SK-N-SH (cell line): ENCODE measurements around the gene PCP2. TPM values are rescaled to one million over a fixed set of nuclear protein-coding genes. Genes with fewer than 3 reads are reported as not detected.

Experiments
- CTCF ChIA-PET: fragments of 300-600, 350-600 bp; formaldehyde crosslinking; extraction: SDS; loops from one replicate; lab custom pipeline; 2021; lab: Yijun Ruan, JAX
- POLR2A ChIA-PET: fragments of 350-600 bp; sonication (Branson Sonifier 250); formaldehyde crosslinking; extraction: SDS; loops from one replicate; lab custom pipeline; 2020; ENCODE audit warnings: antibody characterized with exemption, inconsistent platforms; lab: Yijun Ruan, JAX
- DNase-seq: peaks from one replicate; pipeline ENCODE4 v3.0.0; 2012
- H2AFZ ChIP-seq: fragments of 200-600 bp; sonication (generic); 2 replicates; pipeline ENCODE4 v1.8.1; 2016; ENCODE audit warnings: antibody characterized with exemption, mild to moderate bottlenecking, low read depth
- H3F3A ChIP-seq: fragments of 200-600 bp; sonication (generic); replicated peaks from 2 replicates; pipeline ENCODE3; 2016; ENCODE audit warnings: antibody characterized with exemption, mild to moderate bottlenecking; ENCODE audit not compliant: insufficient read depth
- H3K27ac ChIP-seq, 2 experiments: fragments of 200-500 bp in 1 of 2; fragments of 200-600 bp in 1 of 2; sonication (Bioruptor generic) in 1 of 2; sonication (generic), shearing (Covaris generic) in 1 of 2; 2 replicates each; pipeline versions ENCODE4 v1.5.1 to v1.6.1; 2014 to 2016; ENCODE audit warnings: low read depth in 2 of 2, inconsistent platforms in 1 of 2, low read length in 1 of 2, mild to moderate bottlenecking in 1 of 2, mixed read lengths in 1 of 2
- H3K27me3 ChIP-seq: fragments of 200-600 bp; sonication (generic), shearing (Covaris generic); 2 replicates; pipeline ENCODE4 v1.6.1; 2016; ENCODE audit warnings: mixed run types; ENCODE audit not compliant: insufficient read depth
- H3K36me3 ChIP-seq, 2 experiments: fragments of 200-500 bp in 1 of 2; fragments of 200-600 bp in 1 of 2; sonication (Bioruptor generic) in 1 of 2; sonication (generic) in 1 of 2; replicated peaks in 1 of 2; 2 replicates each; pipeline versions ENCODE3 to v1.5.1; 2014 to 2016; ENCODE audit warnings: low read length in 1 of 2, mild to moderate bottlenecking in 1 of 2; ENCODE audit not compliant: insufficient read depth in 2 of 2, control insufficient read depth in 1 of 2
- H3K4me1 ChIP-seq, 2 experiments: fragments of 200-500 bp in 1 of 2; fragments of 200-600 bp in 1 of 2; sonication (Bioruptor generic) in 1 of 2; sonication (generic), shearing (Covaris generic) in 1 of 2; 2 replicates each; pipeline versions ENCODE4 v1.5.1 to v1.6.1; 2014 to 2016; ENCODE audit warnings: low read depth in 1 of 2, low read length in 1 of 2, mixed run types in 1 of 2; ENCODE audit not compliant: insufficient read depth in 2 of 2, control insufficient read depth in 1 of 2
- H3K4me2 ChIP-seq: fragments of 200-600 bp; sonication (generic), shearing (Covaris generic); 2 replicates; pipeline ENCODE4 v1.6.1; 2017; ENCODE audit warnings: mixed run types
- H3K4me3 ChIP-seq, 2 experiments: fragments of 200-500 bp in 1 of 2; fragments of 200-600 bp in 1 of 2; sonication (Bioruptor generic) in 1 of 2; sonication (generic), shearing (Covaris generic) in 1 of 2; 2 replicates each; pipeline versions ENCODE4 v1.5.1 to v1.8.1; 2014 to 2016; ENCODE audit warnings: low read depth in 2 of 2, inconsistent platforms in 1 of 2, low read length in 1 of 2, mild to moderate bottlenecking in 1 of 2, mixed read lengths in 1 of 2, moderate library complexity in 1 of 2
- H3K79me2 ChIP-seq: fragments of 200-600 bp; sonication (generic); 2 replicates; pipeline ENCODE4 v1.8.1; 2017; ENCODE audit warnings: mild to moderate bottlenecking; ENCODE audit not compliant: insufficient read depth
- H3K9ac ChIP-seq: fragments of 200-600 bp; sonication (generic); 2 replicates; pipeline ENCODE4 v1.6.1; 2017; ENCODE audit warnings: mixed run types
- H3K9me2 ChIP-seq: fragments of 200-600 bp; sonication (generic); 2 replicates; pipeline ENCODE4 v1.6.1; 2017; ENCODE audit warnings: mixed run types
- H3K9me3 ChIP-seq: fragments of 200-600 bp; sonication (generic); 2 replicates; pipeline ENCODE4 v1.6.1; 2017; ENCODE audit warnings: mixed run types, mild to moderate bottlenecking, moderate library complexity
- H4K20me1 ChIP-seq: fragments of 200-600 bp; sonication (generic); 2 replicates; pipeline ENCODE4 v1.6.1; 2017; ENCODE audit warnings: mild to moderate bottlenecking, mixed run types; ENCODE audit not compliant: insufficient read depth
- CHD2 ChIP-seq: fragments of 150-350 bp; IDR thresholded peaks from 2 replicates; pipeline ENCODE4 v1.6.1; 2018; ENCODE audit warnings: low read length; ENCODE audit not compliant: partially characterized antibody
- ELF1 ChIP-seq: IDR thresholded peaks from 2 replicates; pipeline ENCODE4 v1.4.0; 2012
- EZH2phosphoT487 ChIP-seq: fragments of 200-600 bp; sonication (generic); IDR thresholded peaks from 2 replicates; pipeline ENCODE4 v1.6.1; 2017; ENCODE audit warnings: low read depth, mixed run types, mild to moderate bottlenecking, antibody characterized with exemption, moderate library complexity, borderline replicate concordance
- MXI1 ChIP-seq: IDR thresholded peaks from 2 replicates; pipeline ENCODE4 v1.6.1; 2012; ENCODE audit warnings: mild to moderate bottlenecking, low read depth, low read length, improper control_type of control experiment
- NFIC ChIP-seq: IDR thresholded peaks from 2 replicates; pipeline ENCODE4 v1.4.0; 2012; ENCODE audit warnings: borderline replicate concordance
- POLR2AphosphoS5 ChIP-seq: IDR thresholded peaks from 2 replicates; pipeline ENCODE4 v1.6.1; 2012; ENCODE audit warnings: low read depth, low read length
- RAD21 ChIP-seq: IDR thresholded peaks from 2 replicates; pipeline ENCODE4 v1.6.1; 2012; ENCODE audit warnings: mild to moderate bottlenecking, low read length
- SIN3A ChIP-seq: IDR thresholded peaks from 2 replicates; pipeline ENCODE4 v1.6.1; 2012; ENCODE audit warnings: low read depth, mild to moderate bottlenecking, low read length, moderate library complexity, borderline replicate concordance
- SMC3 ChIP-seq: IDR thresholded peaks from 2 replicates; pipeline ENCODE4 v1.6.1; 2012; ENCODE audit warnings: low read depth, low read length, improper control_type of control experiment
- WGBS: methylation state at CpG from one replicate; pipeline ENCODE4 v1.1.6; 2017; ENCODE audit warnings: low lambda C conversion rate; 5-methylcytosine and 5-hydroxymethylcytosine counted together
- polyA plus RNA-seq, 3 experiments: library from polyadenylated mRNA; depleted of rRNA; stranded (reverse); fragments of >200 nt; gene quantifications; 2 replicates each; pipeline ENCODE4 v1.2.3, GENCODE V29; 2012
- TF ChIP-seq, protein P1 (sequence below): fragments of 150-350 bp; IDR thresholded peaks from 2 replicates; pipeline ENCODE4 v1.6.1; 2016; ENCODE audit warnings: mild to moderate bottlenecking, low read depth, low read length

PCP2 gene
- polyA plus RNA-seq, 1 of the 3 experiments (the other 2 are of a cell fraction): not detected

DNA sequence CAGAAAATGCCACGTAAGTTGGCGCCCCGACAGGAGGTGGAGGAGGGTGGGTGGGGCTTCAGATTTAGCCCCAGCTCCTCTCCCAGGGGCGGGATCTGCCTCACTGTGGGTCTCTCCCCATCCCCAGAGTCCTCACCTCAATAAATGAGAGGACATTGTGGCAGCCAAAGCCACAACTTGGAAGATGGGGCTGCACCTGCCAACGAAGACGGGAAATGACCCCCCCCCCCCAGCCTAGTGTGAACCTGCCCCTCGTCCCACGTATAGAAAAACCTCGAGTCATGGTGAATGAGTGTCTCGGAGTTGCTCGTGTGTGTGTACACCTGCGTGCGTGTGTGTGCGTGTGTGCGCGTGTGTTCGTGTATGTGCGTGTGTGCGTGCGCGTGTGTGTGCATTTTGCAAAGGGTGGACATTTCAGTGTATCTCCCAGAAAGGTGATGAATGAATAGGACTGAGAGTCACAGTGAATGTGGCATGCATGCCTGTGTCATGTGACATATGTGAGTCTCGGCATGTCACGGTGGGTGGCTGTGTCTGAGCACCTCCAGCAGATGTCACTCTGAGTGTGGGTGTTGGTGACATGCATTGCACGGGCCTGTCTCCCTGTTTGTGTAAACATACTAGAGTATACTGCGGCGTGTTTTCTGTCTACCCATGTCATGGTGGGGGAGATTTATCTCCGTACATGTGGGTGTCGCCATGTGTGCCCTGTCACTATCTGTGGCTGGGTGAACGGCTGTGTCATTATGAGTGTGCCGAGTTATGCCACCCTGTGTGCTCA, 45.6 kb upstream of the PCP2 start:
- peaks cover 36% of the 10 kb centered on the region for H3K27me3 ChIP-seq
- peaks cover 0 to 6% of the 10 kb centered on the region in 2 experiments for H3K36me3 ChIP-seq
- H3K9me3 ChIP-seq: no peaks in the 10 kb centered on the region
- no peaks in the 10 kb centered on the region for H4K20me1 ChIP-seq
- peaks cover 0 to 13% of the 10 kb centered on the region in 2 experiments; a peak in 1 of 4 replicates for H3K4me1 ChIP-seq
- H3K9me2 ChIP-seq: no peaks in the 10 kb centered on the region
- H3F3A ChIP-seq: no peaks in the 10 kb centered on the region
- TF ChIP-seq MXI1 (peak; percentile 60), EZH2phosphoT487 (no peak), ELF1 (no peak), RAD21 (peak; percentile 56), SMC3 (peak; percentile 31; the same call in 1 of the 2 replicates)
- no peak overlapping the region for H3K27ac ChIP-seq
- POLR2A ChIA-PET: no interaction called here
- peak; percentile 57 for DNase-seq
- H3K9ac ChIP-seq: no peak overlapping the region
- H3K4me3 ChIP-seq: no peak overlapping the region
- WGBS: 15% methylated on average over 26 of the region's 30 CpGs
- no peak overlapping the region for H3K4me2 ChIP-seq
- H3K79me2 ChIP-seq: peaks cover 14% of the 10 kb centered on the region
- CTCF ChIA-PET: interaction anchor here (0.6 to 3.8 kb wide), 7 partner anchors 16 to 120 kb away, joined by 3 to 22 read pairs (median 5); no protein-coding TSS in a partner anchor
- no peak overlapping the region for H2AFZ ChIP-seq

DNA sequence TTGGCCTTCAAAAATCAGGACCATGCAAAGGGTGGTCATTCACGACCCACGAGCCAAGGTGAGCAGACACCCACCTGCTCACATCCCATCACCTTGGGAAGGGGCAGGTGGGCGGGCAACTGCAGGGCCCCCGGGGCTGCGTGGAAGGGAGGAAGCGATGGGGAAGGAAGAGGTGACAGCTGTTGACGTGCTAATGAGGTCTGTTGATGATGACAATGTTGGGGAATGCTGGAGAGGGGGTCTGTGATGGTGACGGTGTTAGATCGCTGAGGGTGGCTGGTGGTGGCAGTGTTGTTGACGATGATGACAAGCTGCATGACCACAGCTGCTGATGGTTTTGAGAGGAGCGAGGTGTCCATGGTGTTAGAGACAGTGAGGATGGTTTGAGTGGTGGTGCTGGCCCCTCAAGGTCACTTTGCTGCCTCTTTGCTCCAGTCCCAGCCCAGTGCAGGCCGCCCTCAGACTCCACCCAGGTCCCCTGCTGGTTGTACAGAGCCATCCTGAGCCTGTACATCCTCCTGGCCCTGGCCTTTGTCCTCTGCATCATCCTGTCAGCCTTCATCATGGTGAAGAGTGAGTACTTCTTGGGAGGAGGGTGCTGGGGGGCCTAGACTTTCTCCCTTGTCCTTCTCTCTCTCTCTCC, 44.3 kb upstream of the PCP2 start:
- H3K79me2 ChIP-seq: peaks cover 14% of the 10 kb centered on the region
- no peaks in the 10 kb centered on the region for H3K9me3 ChIP-seq
- no peaks in the 10 kb centered on the region for H3K9me2 ChIP-seq
- ChIA-PET POLR2A (no interaction called here), CTCF (interaction anchor here (0.7 to 3.8 kb wide), 8 partner anchors 25 to 323 kb away, joined by 3 to 22 read pairs (median 6); no protein-coding TSS in a partner anchor)
- H3F3A ChIP-seq: no peaks in the 10 kb centered on the region
- no peak overlapping the region for H3K4me3 ChIP-seq
- H3K4me1 ChIP-seq: peaks cover 0 to 13% of the 10 kb centered on the region in 2 experiments; a peak in 1 of 4 replicates
- no peak overlapping the region for H3K9ac ChIP-seq
- no peak for DNase-seq
- H3K27ac ChIP-seq: no peak overlapping the region
- TF ChIP-seq, protein P1, sequence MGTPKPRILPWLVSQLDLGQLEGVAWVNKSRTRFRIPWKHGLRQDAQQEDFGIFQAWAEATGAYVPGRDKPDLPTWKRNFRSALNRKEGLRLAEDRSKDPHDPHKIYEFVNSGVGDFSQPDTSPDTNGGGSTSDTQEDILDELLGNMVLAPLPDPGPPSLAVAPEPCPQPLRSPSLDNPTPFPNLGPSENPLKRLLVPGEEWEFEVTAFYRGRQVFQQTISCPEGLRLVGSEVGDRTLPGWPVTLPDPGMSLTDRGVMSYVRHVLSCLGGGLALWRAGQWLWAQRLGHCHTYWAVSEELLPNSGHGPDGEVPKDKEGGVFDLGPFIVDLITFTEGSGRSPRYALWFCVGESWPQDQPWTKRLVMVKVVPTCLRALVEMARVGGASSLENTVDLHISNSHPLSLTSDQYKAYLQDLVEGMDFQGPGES: no peak
- no peak for TF ChIP-seq EZH2phosphoT487
- TF ChIP-seq CHD2: no peak
- no peak for TF ChIP-seq POLR2AphosphoS5
- no peak for TF ChIP-seq SIN3A
- no peak for TF ChIP-seq MXI1
- TF ChIP-seq NFIC: no peak
- no peak overlapping the region for H3K4me2 ChIP-seq
- 7% methylated on average over 12 of the region's 12 CpGs for WGBS
- no peak overlapping the region for H2AFZ ChIP-seq
- peaks cover 0 to 4% of the 10 kb centered on the region in 2 experiments for H3K36me3 ChIP-seq
- H4K20me1 ChIP-seq: no peaks in the 10 kb centered on the region
- peaks cover 36% of the 10 kb centered on the region for H3K27me3 ChIP-seq
